LNCaP clone FGC (cell line): ENCODE results near the gene PDLIM7.

Source experiments
- DNase-seq: peaks from one replicate; pipeline ENCODE4 v3.0.0-alpha.2; 2011; ENCODE audit warnings: low read depth
- H3K4me3 ChIP-seq: 2 replicates; pipeline ENCODE4 v1.5.1; 2011; ENCODE audit warnings: mild to moderate bottlenecking, low read depth, low read length, control low read depth
- CTCF ChIP-seq: IDR thresholded peaks from 2 replicates; pipeline ENCODE4 v1.5.1; 2012; ENCODE audit warnings: mild to moderate bottlenecking; ENCODE audit not compliant: control insufficient read depth, insufficient read depth; ENCODE audit errors: extremely low read depth

The PDLIM7 gene

GRCh38 chr5:177493795-177494345, 3.5 kb downstream of the PDLIM7 start:
- no peak overlapping the region for H3K4me3 ChIP-seq

GRCh38 chr5:177492841-177493240, 4.6 kb downstream of the PDLIM7 start:
- H3K4me3 ChIP-seq = no peak overlapping the region
- no peak for DNase-seq
- TF ChIP-seq CTCF = no peak

More at GRCh38 chr5:177493795-177494345, 3.5 kb downstream of the PDLIM7 start:
- DNase-seq = no peak
- no peak for TF ChIP-seq CTCF

GRCh38 chr5:177491983-177492746, 5.2 kb downstream of the PDLIM7 start:
- DNase-seq = no peak
- H3K4me3 ChIP-seq = no peak overlapping the region
- TF ChIP-seq CTCF = no peak

GRCh38 chr5:177491429-177491945, 5.9 kb downstream of the PDLIM7 start:
- H3K4me3 ChIP-seq = no peak overlapping the region
- no peak for DNase-seq
- TF ChIP-seq CTCF = peak; percentile 42; the same call in 1 of the 2 replicates

- H3K4me3 ChIP-seq = no peak overlapping the region
- no peak for DNase-seq
- no peak for TF ChIP-seq CTCF
These were observed 6.4 kb downstream of the PDLIM7 start for GRCh38 chr5:177490992-177491391.

GRCh38 chr5:177490311-177490991, 7.0 kb downstream of the PDLIM7 start:
- no peak overlapping the region for H3K4me3 ChIP-seq
- no peak for DNase-seq
- TF ChIP-seq CTCF = no peak
